Stimulated activated CD8-positive, alpha-beta memory T cell treated with anti-CD3 and anti-CD28 coated beads, Interleukin-2, amount 100 ng/mL, for 1 hour (primary cell): Measurements from ENCODE around the gene LYRM9.
"Not testable (repeated sequence)": the region's sequence is repeated elsewhere in the genome, so short reads cannot be mapped to it uniquely, and the experiment has no call there.

Experiments
- DNase-seq, 2 donors: peaks; one replicate each; pipeline ENCODE4 v3.0.0-alpha.2; 2020; ENCODE audit warnings: low read depth in 2 of 2

The LYRM9 gene

GRCh38 chr17:27839571-27840405 is 53.4 kb downstream of the LYRM9 start:
- not testable (repeated sequence) for DNase-seq

DNA sequence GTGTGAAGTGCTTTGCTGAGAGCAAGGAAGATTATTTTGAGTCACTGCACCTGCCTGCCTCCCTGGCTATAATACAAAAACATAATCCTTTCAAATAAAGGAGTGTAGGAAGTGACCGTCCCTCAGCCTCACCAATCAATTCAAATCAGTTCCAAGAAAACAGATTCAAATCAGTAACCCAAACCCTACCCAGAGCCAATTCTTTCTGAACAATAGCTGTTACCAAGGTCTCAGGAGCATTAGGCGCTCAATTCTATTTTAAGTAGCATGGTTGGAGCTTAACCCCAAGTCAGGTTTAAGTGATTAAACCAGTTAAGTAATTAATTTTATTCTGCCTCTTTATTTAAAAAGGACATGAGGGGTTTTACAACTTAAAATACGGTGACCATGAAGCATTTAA is 54.6 kb downstream of the LYRM9 start:
- not testable (repeated sequence) for DNase-seq

GRCh38 chr17:27837769-27838168 is 55.4 kb downstream of the LYRM9 start:
- not testable (repeated sequence) for DNase-seq

DNA sequence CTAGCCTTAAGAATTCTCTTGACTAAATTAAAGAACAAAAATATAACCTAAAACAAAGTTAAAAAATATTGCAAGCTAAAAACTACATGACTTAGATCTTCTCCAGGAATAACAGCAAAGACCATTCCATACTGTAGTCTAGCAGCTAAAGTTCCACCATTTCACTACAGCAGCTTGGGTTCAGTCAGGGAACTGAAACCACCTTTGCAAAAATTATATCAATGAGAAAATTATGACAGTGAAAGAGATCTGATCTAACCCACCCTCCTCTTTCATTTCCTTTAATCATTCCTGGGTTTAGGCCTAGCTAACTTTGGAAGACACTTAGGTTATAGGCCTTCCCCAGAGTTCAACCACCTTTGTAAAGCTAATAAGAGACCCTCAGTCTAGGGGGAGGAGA is 56.5 kb downstream of the LYRM9 start:
- DNase-seq: no peak

- no peak for DNase-seq
Observed at GRCh38 chr17:27834571-27834970, 58.6 kb downstream of the LYRM9 start.

DNA sequence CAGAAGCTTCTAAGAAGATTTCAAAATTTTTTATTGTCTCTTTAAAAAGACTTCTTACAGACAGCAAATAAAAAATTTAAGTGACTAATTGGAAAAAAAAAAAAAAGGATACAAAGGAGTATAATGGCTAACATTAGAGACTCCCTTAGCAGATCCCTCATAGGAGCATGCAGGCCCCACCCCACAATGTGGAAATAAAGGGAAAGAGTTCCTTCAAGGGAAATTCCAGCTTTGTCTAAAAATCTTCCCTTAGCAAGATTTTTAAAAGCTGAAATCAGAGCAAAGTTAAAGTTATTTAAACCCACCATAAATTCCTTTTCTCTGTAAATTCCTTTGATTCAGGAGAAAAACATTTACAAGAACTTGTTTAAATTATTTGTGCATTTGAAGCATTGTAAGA is 60.3 kb downstream of the LYRM9 start:
- DNase-seq: no peak

DNA sequence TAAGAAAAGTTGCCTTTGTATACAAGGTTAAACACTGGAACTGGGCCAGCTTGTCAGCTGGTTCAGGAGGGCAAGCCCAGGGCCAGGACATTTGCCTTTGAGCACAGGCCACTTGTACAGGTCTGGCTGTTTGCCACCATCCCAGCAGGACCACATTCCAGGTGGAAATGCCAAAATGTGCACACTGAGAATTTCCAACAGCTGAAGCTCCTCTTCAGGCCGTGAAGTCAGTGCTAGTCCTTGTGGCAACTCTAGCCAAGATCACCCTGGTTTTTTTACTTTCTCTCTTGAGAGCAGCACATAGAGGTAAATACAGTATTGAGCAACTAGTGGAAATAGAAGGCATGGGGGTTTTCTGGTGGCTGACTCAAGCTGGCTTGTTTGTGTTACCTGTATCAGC is 63.3 kb downstream of the LYRM9 start:
- DNase-seq: not testable (repeated sequence)

GRCh38 chr17:27829143-27829711 is 63.9 kb downstream of the LYRM9 start:
- DNase-seq: not testable (repeated sequence)
